HG03196 (cell line): ENCODE results near the gene STAG2.

Experiments
- ATAC-seq: cut with Tn5 transposase; IDR thresholded peaks from one replicate; pipeline ENCODE4 v1.9.1; 2021; ENCODE audit not compliant: unreplicated experiment

The STAG2 gene

DNA sequence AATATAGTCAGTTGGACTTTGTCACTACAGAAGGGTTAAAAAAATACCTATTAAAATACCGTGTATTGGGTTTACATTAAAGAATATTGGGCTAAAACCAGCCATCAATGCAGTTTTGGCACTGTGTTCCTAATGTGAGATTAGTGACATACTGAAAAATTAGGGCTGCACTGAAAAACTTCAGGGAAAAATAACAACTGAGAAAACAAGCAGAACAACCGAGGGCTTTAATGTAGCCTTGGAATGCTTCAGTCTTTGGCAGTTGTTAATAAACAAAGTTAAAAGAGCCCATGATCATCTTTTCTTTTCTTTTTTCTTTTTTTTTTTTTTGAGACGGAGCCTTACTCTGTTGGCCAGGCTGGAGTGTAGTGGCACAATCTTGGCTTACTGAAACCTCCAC is 12.4 kb downstream of the STAG2 start:
- no peak for ATAC-seq

DNA sequence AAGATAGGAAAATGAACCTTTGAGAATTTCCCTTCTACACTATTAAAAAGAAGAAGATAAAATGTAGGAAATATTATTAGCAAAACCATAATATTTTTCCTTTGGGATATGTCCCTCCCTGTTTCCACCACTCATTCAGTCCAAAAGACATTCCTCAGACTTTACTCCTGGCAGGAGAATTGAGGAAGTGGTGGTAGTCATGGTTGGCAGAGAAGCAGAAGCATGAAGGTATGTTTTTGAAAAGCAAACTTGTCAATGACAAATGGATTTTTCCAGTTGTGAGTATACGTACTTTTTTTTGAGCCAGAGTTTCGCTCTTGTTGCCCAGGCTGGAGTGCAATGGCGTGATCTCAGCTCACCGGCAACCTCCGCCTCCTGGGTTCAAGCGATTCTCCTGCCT is 13.7 kb downstream of the STAG2 start:
- ATAC-seq: no peak

GRCh38 chrX:123976706-123977316 is 15.3 kb downstream of the STAG2 start:
- ATAC-seq: no peak

DNA sequence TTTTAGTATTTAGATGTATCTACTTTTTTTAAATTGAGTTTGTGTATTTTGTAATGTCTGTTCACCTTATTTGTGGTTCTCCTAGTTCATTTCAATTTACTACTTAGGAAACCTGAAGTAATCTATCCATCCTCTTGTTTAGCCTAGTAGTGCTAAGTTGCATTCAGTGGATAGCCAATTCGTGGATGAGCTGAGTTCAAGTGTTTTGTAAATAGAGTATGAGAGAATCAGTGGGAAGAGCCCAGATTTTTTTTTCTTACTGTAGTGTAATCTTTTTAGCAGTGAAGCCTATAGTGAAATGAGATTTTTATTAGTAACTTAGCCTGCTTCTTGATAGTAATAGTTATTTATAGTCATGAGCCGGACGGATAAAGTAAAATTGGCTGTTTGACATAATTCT is 21.7 kb downstream of the STAG2 start:
- ATAC-seq: no peak

DNA sequence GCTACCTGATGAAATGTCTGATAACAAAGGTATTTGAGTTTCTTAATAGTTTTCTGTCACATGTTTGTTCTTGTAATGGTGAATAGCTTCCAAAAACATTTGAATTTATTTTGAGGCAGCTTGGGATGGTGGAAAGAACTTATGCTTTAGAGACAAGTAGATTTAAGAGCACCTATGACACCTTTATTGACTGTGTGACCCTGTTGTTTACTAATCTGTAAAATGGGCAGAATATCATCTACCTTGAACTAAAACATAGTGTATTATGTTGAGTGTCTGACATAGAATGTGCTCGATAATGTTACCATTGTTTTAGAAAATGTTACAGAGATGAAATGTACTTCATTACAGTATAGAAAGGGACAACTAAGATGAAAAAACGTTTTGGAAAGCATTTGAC is 24.9 kb downstream of the STAG2 start:
- no peak for ATAC-seq

GRCh38 chrX:123988423-123989111 is 27.1 kb downstream of the STAG2 start:
- ATAC-seq: no peak

- no peak for ATAC-seq
Measured at GRCh38 chrX:123989235-123989634, 27.7 kb downstream of the STAG2 start.

DNA sequence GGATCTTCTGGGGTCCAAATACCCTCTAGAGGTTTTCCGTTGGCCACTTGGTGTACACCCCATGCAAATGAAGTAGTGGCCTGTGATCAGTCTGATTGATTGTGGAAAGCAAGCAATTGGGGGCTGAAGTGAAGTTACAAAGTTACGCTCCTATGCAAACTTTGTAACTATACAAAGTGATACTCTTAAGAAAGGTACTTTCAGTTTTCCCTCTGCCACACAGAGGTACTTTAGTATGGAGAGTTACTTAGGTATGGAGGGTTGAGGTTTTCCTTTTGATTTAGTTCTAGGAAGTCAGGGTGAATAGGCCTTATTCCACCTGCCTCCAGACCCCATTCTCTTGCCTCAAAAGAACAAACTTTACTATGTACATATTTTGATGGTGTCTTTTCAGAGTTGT is 28.7 kb downstream of the STAG2 start:
- ATAC-seq: no peak

DNA sequence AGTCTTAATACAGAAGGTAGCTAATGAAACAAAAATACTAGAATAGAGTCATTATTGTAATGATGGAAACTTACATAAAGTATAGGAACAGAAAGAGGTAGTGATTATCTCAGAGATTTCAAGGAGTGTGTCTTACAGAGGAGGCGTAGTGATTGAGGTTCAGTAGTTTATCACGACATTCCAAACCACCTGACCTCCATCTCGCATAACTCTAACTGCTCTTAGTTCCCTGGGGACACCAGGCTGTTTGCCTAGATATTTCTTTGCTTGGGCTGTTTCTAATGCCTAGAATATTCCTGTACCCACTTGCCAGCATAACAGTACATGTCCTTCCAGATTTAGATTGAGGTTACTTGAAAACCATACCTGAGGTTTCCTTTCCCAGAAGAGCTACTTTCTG is 29.1 kb downstream of the STAG2 start:
- no peak for ATAC-seq

DNA sequence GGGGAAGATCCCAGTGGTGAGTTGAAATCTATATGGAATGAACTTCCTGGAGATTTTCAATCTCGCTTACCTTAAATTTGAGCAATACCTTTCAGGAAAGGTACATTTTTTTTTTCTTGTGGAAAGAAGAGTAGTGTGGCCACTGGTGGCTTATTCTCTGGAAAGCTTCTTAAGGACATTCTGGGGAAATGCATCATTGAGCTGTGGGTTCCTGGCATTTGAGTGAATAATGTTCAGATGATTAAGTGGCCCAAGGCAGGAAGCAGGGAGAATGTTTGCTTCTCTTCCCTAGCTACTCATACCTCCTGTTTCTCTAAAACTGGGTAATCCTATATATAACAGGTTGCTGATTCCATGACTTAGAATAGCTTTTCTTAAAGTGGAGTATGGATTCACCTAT is 31.8 kb downstream of the STAG2 start:
- no peak for ATAC-seq

GRCh38 chrX:123993904-123994635 is 32.6 kb downstream of the STAG2 start:
- ATAC-seq: no peak

- no peak for ATAC-seq
Measured at GRCh38 chrX:123994730-123995129, 33.2 kb downstream of the STAG2 start.

GRCh38 chrX:124001581-124001980 is 40.1 kb downstream of the STAG2 start:
- ATAC-seq: no peak

- ATAC-seq: no peak
Measured at GRCh38 chrX:124005228-124005627, 43.7 kb downstream of the STAG2 start.

DNA sequence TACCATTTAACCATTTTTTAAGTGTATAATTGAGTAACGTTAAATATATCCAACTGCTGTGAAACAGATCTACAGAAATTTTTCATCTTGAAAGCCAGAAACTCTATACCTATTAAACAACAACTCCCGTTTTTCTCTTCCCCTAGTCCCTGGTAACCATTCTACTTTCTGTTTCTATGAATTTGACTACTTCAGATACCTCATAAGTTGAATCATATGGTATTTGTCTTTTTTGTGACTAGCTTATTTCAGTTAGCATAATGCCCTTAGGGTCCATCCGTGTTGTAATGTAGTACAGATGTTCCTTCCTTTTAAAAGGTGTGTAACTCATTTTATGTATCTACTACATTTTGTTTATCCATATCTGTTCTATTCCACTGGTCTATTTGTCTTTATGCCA is 48.7 kb downstream of the STAG2 start:
- no peak for ATAC-seq

DNA sequence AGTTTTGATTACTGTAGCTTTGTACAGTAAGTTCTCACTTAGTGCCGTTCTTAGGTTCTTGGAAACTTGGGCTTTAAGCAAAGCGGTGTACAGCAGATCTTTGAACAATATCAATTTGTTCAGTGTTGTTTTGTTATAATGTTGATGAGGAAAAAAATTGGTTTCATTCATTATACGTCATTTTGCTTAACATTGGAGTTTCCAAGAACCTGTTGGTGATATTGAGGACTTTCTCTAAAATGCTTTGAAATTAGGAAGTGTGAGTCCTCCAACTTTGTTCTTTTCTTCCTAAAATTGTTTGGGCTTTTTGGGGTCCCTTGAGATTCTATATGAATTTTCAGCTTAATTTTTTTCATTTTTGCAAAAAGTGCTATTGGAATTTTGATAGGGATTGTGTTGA is 49.1 kb downstream of the STAG2 start:
- ATAC-seq: no peak

- no peak for ATAC-seq
Measured at GRCh38 chrX:124015721-124016120, 54.2 kb downstream of the STAG2 start.

GRCh38 chrX:124016825-124017224 is 55.3 kb downstream of the STAG2 start:
- no peak for ATAC-seq

GRCh38 chrX:124018023-124018422 is 56.5 kb downstream of the STAG2 start:
- no peak for ATAC-seq

DNA sequence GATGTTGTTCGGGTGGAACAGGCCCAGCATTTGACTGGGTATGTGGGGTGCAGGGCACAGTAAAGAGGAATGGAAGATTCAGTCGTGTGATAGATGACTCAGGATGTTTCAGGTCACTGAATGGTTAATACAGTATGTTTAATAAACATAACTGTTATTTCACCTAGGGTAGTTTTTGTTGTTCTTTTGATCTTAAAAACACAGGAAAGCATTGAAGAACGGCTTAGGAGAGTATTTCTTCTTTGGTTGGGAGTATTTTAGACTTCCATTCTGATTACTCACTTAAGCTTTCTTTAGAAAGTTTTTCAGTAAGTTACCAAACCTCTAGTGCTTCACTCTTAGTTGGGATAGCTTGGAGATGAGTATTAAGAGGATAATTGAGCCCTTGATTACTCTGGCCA is 62.3 kb downstream of the STAG2 start:
- no peak for ATAC-seq

DNA sequence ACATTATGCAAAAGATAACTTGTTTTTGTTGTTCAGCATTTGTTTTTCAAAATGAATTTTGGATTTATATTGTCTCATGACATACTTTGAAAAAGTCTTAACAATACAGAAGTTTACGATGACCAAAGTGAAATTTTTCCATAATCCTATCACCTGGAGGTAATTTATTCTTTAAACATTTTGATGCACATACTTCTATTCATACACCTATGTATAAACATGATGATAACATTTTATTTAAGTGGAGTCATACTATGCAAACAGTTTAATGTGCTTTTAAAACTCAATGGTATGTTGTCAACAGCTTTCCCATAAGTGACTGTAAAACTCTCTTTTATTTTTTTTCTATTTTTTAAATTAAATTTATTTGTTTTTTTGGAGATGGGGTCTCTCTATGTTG is 65.0 kb downstream of the STAG2 start:
- no peak for ATAC-seq

- no peak for ATAC-seq
Measured at GRCh38 chrX:124028182-124028581, 66.7 kb downstream of the STAG2 start.
